Nephron progenitor cell (in vitro differentiated cells): ENCODE measurements around the gene ZNF813.
"Not testable (repeated sequence)": the region's sequence is repeated elsewhere in the genome, so short reads cannot be mapped to it uniquely, and the experiment has no call there.

ENCODE experiments used
- DNase-seq: peaks from one replicate; pipeline ENCODE4 v3.0.0; 2021
- H3K27ac Mint-ChIP-seq: 2 replicates; pipeline ENCODE4 v1.8.0; 2021; ENCODE audit warnings: mild to moderate bottlenecking, moderate library complexity, mixed read lengths
- H3K27me3 Mint-ChIP-seq: 2 replicates; pipeline ENCODE4 v1.8.0; 2021; ENCODE audit warnings: mild to moderate bottlenecking, low read depth, mixed read lengths; ENCODE audit not compliant: poor library complexity
- H3K36me3 Mint-ChIP-seq: 2 replicates; pipeline ENCODE4 v1.8.0; 2021; ENCODE audit warnings: low read depth, mixed read lengths
- H3K4me1 Mint-ChIP-seq: 2 replicates; pipeline ENCODE4 v1.8.0; 2021; ENCODE audit warnings: mixed read lengths
- H3K4me3 Mint-ChIP-seq: 2 replicates; pipeline ENCODE4 v1.8.0; 2021; ENCODE audit warnings: mild to moderate bottlenecking, moderate library complexity, mixed read lengths
- H3K9me3 Mint-ChIP-seq: 2 replicates; pipeline ENCODE4 v1.8.0; 2021; ENCODE audit warnings: mild to moderate bottlenecking, moderate library complexity, mixed read lengths
- CTCF ChIP-seq: fragments of 200-600 bp; sonication (generic); IDR thresholded peaks from 2 replicates; pipeline ENCODE4 v1.5.0; 2021; ENCODE audit warnings: antibody characterized with exemption

The ZNF813 gene

DNA sequence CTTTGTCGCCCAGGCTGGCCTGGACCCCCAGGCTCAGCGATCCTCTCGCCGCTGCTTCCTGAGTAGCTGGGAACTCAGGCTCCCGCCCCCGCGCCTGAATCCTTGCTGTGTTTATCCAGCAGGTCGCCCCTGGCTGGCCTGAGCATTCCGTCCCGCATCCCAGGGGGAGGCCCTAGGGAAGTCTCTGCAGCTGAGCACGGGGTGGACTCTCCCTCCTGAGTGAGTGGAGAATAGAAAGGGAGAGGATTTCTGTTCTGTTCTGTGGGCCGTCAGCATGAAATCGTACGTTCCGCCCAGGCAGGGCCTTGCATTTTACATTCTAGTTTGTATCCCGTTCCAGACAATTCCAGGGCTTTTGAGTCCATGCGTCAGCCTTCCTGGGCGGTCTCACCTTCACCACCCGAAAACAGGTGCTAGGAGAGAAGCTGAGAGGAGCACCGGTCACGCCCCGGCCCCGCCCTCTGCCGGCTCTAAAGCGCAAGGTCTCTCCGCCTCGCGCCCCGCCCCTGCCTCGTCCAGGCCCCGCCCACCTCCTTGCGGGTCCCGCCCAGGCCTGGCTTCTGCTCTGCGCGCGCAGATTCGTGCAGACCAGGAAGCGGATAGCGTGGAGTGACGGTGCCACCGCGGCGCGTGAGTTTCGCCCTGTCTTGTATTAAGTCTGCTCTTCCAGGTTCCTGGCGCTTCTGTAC is 36.0 kb upstream of the ZNF813 start, which contains the start of gene ZNF761:
Gene ZNF761, plus strand, starts transcription at position 586 of the 689 bp plus-strand sequence. CDS start 15,285 bp downstream, outside the sequence.
- H3K36me3 Mint-ChIP-seq, result peaks cover 34% of the 10 kb centered on the region
- H3K27me3 Mint-ChIP-seq, result peaks cover 19% of the 10 kb centered on the region
- H3K9me3 Mint-ChIP-seq, result no peaks in the 10 kb centered on the region
- peak within 1 kb of the TSS; percentile 92 for H3K27ac Mint-ChIP-seq
- peak; percentile 40 for TF ChIP-seq CTCF
- peaks cover 52% of the 10 kb centered on the region for H3K4me1 Mint-ChIP-seq
- H3K4me3 Mint-ChIP-seq, result peak within 1 kb of the TSS; percentile 87
- peak; percentile 99 for DNase-seq

DNA sequence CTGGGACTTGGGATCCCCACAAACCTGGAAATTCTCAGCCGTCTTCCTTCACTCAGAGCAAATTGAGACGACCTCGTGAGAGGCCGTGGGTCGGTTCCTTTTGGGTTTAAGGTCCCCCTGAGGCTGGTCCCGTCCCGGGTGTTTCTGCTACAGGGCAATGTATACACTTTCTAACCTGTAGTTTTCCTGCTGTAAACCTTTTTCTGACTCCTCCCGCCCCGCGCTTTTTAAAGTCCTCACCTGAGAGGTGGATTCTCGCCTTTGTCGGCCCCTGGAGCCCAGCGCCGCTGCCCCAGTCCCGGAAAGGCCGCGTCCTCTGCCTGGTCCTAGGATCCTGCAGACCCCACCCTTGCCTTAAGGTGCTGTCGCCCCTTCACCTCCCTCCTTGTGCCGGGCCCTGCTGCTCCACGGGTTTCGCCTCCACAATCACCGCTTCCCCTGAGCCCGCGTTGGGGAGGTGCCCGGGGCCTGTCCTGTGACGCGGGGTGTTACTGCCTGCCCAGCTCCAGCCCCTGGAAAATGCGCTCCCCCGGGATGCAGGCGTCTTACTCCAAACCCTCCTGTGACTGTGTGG is 35.4 kb upstream of the ZNF813 start:
- no peak for TF ChIP-seq CTCF
- H3K27me3 Mint-ChIP-seq, result peaks cover 19% of the 10 kb centered on the region
- H3K27ac Mint-ChIP-seq, result peak overlapping the region; percentile 20
- H3K9me3 Mint-ChIP-seq, result no peaks in the 10 kb centered on the region
- H3K36me3 Mint-ChIP-seq, result peaks cover 36% of the 10 kb centered on the region
- H3K4me3 Mint-ChIP-seq, result peak overlapping the region; percentile 87
- peak; percentile 48 for DNase-seq
- peaks cover 52% of the 10 kb centered on the region for H3K4me1 Mint-ChIP-seq

GRCh38 chr19:53443809-53444208 is 23.7 kb upstream of the ZNF813 start:
- peaks cover 79% of the 10 kb centered on the region for H3K9me3 Mint-ChIP-seq
- H3K27me3 Mint-ChIP-seq, H3K27ac Mint-ChIP-seq, H3K4me3 Mint-ChIP-seq, DNase-seq, H3K4me1 Mint-ChIP-seq: not testable (repeated sequence)
- H3K36me3 Mint-ChIP-seq, result peaks cover 99% of the 10 kb centered on the region

GRCh38 chr19:53447196-53447595 is 20.3 kb upstream of the ZNF813 start:
- not testable (repeated sequence) for H3K4me1 Mint-ChIP-seq, H3K27ac Mint-ChIP-seq, H3K27me3 Mint-ChIP-seq, H3K4me3 Mint-ChIP-seq, DNase-seq
- Mint-ChIP-seq H3K9me3 (peaks cover 85% of the 10 kb centered on the region), H3K36me3 (peaks cover 99% of the 10 kb centered on the region)

DNA sequence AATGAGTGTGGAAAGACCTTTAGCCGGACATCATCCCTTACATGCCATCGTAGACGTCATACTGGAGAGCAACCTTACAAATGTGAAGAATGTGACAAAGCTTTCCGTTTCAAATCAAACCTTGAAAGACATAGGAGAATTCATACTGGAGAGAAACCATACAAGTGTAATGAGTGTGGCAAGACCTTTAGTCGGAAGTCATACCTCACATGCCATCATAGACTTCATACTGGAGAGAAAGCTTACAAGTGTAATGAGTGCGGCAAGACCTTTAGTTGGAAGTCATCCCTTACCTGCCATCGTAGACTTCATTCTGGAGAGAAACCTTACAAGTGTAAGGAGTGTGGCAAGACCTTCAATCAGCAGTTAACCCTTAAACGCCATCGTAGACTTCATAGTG is 11.7 kb upstream of the ZNF813 start:
- no peak for DNase-seq
- peaks cover 5% of the 10 kb centered on the region for H3K27me3 Mint-ChIP-seq
- no peak overlapping the region for H3K4me3 Mint-ChIP-seq
- peaks cover 91% of the 10 kb centered on the region for H3K36me3 Mint-ChIP-seq
- no peak for TF ChIP-seq CTCF
- no peaks in the 10 kb centered on the region for H3K4me1 Mint-ChIP-seq
- peaks cover 93% of the 10 kb centered on the region for H3K9me3 Mint-ChIP-seq
- H3K27ac Mint-ChIP-seq, result no peak overlapping the region

DNA sequence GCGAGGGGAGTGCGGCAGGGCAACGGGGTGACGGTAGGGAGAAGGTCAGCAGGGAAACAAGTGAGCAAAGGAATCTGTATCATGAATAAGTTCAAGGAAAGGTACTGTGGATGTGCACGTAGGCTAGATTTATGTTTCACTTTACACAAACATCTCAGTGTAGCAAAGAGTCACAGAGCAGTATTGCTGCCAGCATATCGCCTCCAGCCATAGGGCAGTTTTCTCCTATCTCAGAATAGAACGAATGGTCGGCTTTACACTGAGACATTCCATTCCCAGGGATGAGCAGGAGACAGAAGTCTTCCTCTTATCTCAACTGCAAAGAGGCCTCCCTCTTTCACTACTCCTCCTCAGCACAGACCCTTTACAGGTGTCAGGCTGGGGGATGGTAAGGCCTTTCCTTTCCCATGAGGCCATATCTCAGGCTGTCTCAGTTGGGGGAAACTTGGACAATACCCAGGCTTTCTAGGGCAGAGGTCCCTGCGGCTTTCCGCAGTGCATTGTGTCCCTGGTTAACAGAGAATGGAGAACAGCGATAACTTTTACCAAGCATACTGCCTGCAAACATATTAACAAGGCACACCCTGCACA is 7.3 kb upstream of the ZNF813 start:
- DNase-seq, H3K27me3 Mint-ChIP-seq, H3K27ac Mint-ChIP-seq, H3K4me3 Mint-ChIP-seq, H3K4me1 Mint-ChIP-seq: not testable (repeated sequence)
- Mint-ChIP-seq H3K9me3 (peaks cover 87% of the 10 kb centered on the region), H3K36me3 (peaks cover 64% of the 10 kb centered on the region)

- Mint-ChIP-seq H3K36me3 (peaks cover 48% of the 10 kb centered on the region), H3K9me3 (peaks cover 81% of the 10 kb centered on the region), H3K4me1 (peaks cover 11% of the 10 kb centered on the region), H3K27me3 (peaks cover 8% of the 10 kb centered on the region), H3K27ac (no peak overlapping the region), H3K4me3 (no peak overlapping the region)
- DNase-seq, result no peak
- no peak for TF ChIP-seq CTCF
Measured at GRCh38 chr19:53461866-53462265, 5.7 kb upstream of the ZNF813 start.
